ENCODE results near the gene ESYT3.

Gene ESYT3

DNA sequence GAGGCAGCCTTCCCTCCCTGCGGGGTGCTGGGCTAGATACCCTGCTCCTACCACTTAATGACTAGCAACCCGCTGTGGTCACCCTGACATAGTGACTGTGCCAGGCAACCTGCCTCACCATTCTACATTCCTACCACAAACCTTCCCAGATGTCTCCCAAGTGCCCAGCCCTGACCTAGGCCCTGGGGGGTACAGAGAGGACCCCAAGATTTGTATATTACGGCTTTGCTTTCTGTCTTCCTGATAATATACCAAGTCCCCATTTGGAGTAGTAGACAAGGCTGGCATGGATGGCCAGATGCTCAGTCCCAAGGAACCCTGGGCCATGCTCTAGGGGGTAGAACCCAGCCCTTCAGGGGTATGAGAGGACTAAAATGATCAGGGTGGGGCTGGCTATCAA, 31.0 kb downstream of the ESYT3 start (continued):
- TF ChIP-seq ZBTB10 (tag by site-specific recombination; IDR thresholded peaks at IDR 0.05) (no peak), ZNF837 (tag by site-specific recombination; IDR thresholded peaks at IDR 0.05) (no peak), ZNF16 (tag by site-specific recombination; IDR thresholded peaks at IDR 0.05; ENCODE audit: low read depth) (no peak), ZNF701 (tag by site-specific recombination; IDR thresholded peaks at IDR 0.05) (no peak), BCL11B (tag by site-specific recombination; IDR thresholded peaks at IDR 0.05; ENCODE audit: low read depth) (no peak)
- TF ChIP-seq, protein P1, sequence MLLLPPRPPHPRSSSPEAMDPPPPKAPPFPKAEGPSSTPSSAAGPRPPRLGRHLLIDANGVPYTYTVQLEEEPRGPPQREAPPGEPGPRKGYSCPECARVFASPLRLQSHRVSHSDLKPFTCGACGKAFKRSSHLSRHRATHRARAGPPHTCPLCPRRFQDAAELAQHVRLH (tag by site-specific recombination; IDR thresholded peaks at IDR 0.05) = no peak

DNA sequence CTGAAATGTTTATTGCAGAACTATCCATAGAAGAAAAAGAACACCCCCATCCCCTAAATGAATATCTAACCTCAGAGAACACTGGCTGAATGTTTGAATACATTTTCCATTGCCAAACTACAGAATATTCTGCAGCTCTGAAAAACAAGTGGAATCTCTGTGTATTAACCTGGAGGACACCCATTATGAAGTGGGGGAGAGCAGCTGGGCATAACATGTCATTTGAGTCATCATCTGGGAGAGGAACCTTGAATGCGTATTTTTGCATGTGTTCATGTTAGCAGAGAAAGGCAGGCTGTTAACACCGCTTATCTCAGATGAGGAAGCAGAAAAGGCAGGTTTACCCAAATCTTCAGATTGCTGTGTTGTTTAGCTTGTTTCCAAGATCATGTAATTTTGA, 31.5 kb downstream of the ESYT3 start:
- ChIA-PET POLR2A (no interaction called here), CTCF (interaction anchor here (0.7 to 1.0 kb wide), 2 partner anchors 13 to 457 kb away, joined by 3 to 4 read pairs; no protein-coding TSS in a partner anchor)
- H3K36me3 ChIP-seq (ENCODE audit: control insufficient read depth in 2 of 2, insufficient read depth in 1 of 2, low read length in 2 of 2) = no peaks in the 10 kb centered on the region
- TF ChIP-seq ZNF184 (tag by site-specific recombination; IDR thresholded peaks at IDR 0.05) = no peak
- TF ChIP-seq WT1 (tag by site-specific recombination; IDR thresholded peaks at IDR 0.05) = no peak
- no peak for TF ChIP-seq OSR2 (tag by site-specific recombination; IDR thresholded peaks at IDR 0.05)
- TF ChIP-seq, protein P1 (tag by site-specific recombination; IDR thresholded peaks at IDR 0.05) = no peak
- no peak for TF ChIP-seq PRDM2 (tag by site-specific recombination; IDR thresholded peaks at IDR 0.05; ENCODE audit: borderline replicate concordance)
- no peak for TF ChIP-seq ZNF391 (tag by site-specific recombination; IDR thresholded peaks at IDR 0.05; ENCODE audit: borderline replicate concordance, low read depth)
- no peak for TF ChIP-seq ZNF561 (tag by site-specific recombination; IDR thresholded peaks at IDR 0.05; ENCODE audit: borderline replicate concordance)
- TF ChIP-seq ZNF830 (tag by site-specific recombination; IDR thresholded peaks at IDR 0.05; ENCODE audit: low read depth) = no peak
- no peak for TF ChIP-seq ZNF558 (tag by site-specific recombination; IDR thresholded peaks at IDR 0.05)
- TF ChIP-seq EGR2 (tag by site-specific recombination; IDR thresholded peaks at IDR 0.05; ENCODE audit: low read depth) = no peak
- no peak for TF ChIP-seq ZNF585B (tag by site-specific recombination; IDR thresholded peaks at IDR 0.05)
- TF ChIP-seq YY1 (tag by site-specific recombination; IDR thresholded peaks at IDR 0.05) = no peak
- TF ChIP-seq ZNF777 (tag by site-specific recombination; IDR thresholded peaks at IDR 0.05; ENCODE audit: borderline replicate concordance) = no peak
- TF ChIP-seq, protein P2, sequence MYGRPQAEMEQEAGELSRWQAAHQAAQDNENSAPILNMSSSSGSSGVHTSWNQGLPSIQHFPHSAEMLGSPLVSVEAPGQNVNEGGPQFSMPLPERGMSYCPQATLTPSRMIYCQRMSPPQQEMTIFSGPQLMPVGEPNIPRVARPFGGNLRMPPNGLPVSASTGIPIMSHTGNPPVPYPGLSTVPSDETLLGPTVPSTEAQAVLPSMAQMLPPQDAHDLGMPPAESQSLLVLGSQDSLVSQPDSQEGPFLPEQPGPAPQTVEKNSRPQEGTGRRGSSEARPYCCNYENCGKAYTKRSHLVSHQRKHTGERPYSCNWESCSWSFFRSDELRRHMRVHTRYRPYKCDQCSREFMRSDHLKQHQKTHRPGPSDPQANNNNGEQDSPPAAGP (tag by site-specific recombination; IDR thresholded peaks at IDR 0.05) = no peak
- TF ChIP-seq, protein P3, sequence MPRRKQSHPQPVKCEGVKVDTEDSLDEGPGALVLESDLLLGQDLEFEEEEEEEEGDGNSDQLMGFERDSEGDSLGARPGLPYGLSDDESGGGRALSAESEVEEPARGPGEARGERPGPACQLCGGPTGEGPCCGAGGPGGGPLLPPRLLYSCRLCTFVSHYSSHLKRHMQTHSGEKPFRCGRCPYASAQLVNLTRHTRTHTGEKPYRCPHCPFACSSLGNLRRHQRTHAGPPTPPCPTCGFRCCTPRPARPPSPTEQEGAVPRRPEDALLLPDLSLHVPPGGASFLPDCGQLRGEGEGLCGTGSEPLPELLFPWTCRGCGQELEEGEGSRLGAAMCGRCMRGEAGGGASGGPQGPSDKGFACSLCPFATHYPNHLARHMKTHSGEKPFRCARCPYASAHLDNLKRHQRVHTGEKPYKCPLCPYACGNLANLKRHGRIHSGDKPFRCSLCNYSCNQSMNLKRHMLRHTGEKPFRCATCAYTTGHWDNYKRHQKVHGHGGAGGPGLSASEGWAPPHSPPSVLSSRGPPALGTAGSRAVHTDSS (tag by site-specific recombination; IDR thresholded peaks at IDR 0.05) = no peak
- no peak for TF ChIP-seq ZNF837 (tag by site-specific recombination; IDR thresholded peaks at IDR 0.05)
- TF ChIP-seq ZNF248 (tag by site-specific recombination; IDR thresholded peaks at IDR 0.05) = no peak
- TF ChIP-seq, protein P4, sequence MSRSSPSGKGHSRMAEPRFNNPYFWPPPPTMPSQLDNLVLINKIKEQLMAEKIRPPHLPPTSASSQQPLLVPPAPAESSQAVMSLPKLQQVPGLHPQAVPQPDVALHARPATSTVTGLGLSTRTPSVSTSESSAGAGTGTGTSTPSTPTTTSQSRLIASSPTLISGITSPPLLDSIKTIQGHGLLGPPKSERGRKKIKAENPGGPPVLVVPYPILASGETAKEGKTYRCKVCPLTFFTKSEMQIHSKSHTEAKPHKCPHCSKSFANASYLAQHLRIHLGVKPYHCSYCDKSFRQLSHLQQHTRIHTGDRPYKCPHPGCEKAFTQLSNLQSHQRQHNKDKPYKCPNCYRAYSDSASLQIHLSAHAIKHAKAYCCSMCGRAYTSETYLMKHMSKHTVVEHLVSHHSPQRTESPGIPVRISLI (tag by site-specific recombination; IDR thresholded peaks at IDR 0.05) = no peak
- TF ChIP-seq ZNF416 (tag by site-specific recombination; IDR thresholded peaks at IDR 0.05) = no peak
- no peak for TF ChIP-seq GLI2 (tag by site-specific recombination; IDR thresholded peaks at IDR 0.05; ENCODE audit: borderline replicate concordance, low read depth)
- no peaks in the 10 kb centered on the region for H3K9me3 ChIP-seq (ENCODE audit: control insufficient read depth, insufficient read depth, low read depth, low read length)
- H3K4me1 ChIP-seq (ENCODE audit: control insufficient read depth, insufficient read depth, low read length) = no peaks in the 10 kb centered on the region
- H3K4me3 ChIP-seq (ENCODE audit: low read depth, low read length) = no peak overlapping the region
- H3K27ac ChIP-seq (ENCODE audit: extremely low read depth, low read depth, low read length) = no peak overlapping the region
